Neutrophil (primary cell): ENCODE data around the gene APP.

Experiments
- H3K27ac ChIP-seq: fragments of 200-600 bp; sonication (generic); 2 replicates; pipeline ENCODE4 v1.5.1; 2016; ENCODE audit warnings: mild to moderate bottlenecking, moderate library complexity
- H3K27me3 ChIP-seq: fragments of 200-600 bp; sonication (generic); 2 replicates; pipeline ENCODE4 v1.6.0; 2016; ENCODE audit warnings: mild to moderate bottlenecking
- H3K36me3 ChIP-seq: fragments of 200-600 bp; sonication (generic); 2 replicates; pipeline ENCODE4 v1.5.1; 2017
- H3K4me1 ChIP-seq, 2 experiments: fragments of 200-600 bp in 1 of 2; sonication (generic) in 1 of 2; 1 replicate in 1 of 2; 2 replicates in 1 of 2; pipeline versions ENCODE4 v1.5.1 to v1.6.1; 2013 to 2016; ENCODE audit warnings: low read depth in 1 of 2, low read length in 1 of 2, mild to moderate bottlenecking in 1 of 2, moderate library complexity in 1 of 2; ENCODE audit not compliant: control insufficient read depth in 1 of 2, insufficient read depth in 1 of 2
- H3K4me3 ChIP-seq, 2 experiments: fragments of 200-600 bp in 1 of 2; sonication (generic) in 1 of 2; 1 replicate in 1 of 2; 2 replicates in 1 of 2; pipeline ENCODE4 v1.5.1; 2013 to 2016; ENCODE audit warnings: low read depth in 1 of 2, low read length in 1 of 2, mild to moderate bottlenecking in 1 of 2, moderate library complexity in 1 of 2
- H3K9me3 ChIP-seq: fragments of 200-600 bp; sonication (generic); 2 replicates; pipeline ENCODE4 v1.5.1; 2016
- CTCF ChIP-seq: fragments of 200-600 bp; sonication (generic); IDR thresholded peaks from 2 replicates; pipeline ENCODE4 v1.5.1; 2016; ENCODE audit warnings: antibody characterized with exemption

APP gene

GRCh38 chr21:25879203-25879602, 291.4 kb downstream of the APP start:
- Histone ChIP-seq H3K27me3 (no peaks in the 10 kb centered on the region), H3K9me3 (no peaks in the 10 kb centered on the region), H3K4me3 (no peak overlapping the region), H3K36me3 (peaks cover 24% of the 10 kb centered on the region), H3K27ac (no peak overlapping the region), H3K4me1 (no peaks in the 10 kb centered on the region)
- TF ChIP-seq CTCF, result no peak

- H3K4me1 ChIP-seq, result no peaks in the 10 kb centered on the region
- TF ChIP-seq CTCF, result no peak
- peaks cover 24% of the 10 kb centered on the region for H3K36me3 ChIP-seq
- H3K27me3 ChIP-seq, result no peaks in the 10 kb centered on the region
- no peak overlapping the region for H3K27ac ChIP-seq
- H3K9me3 ChIP-seq, result no peaks in the 10 kb centered on the region
- no peak overlapping the region for H3K4me3 ChIP-seq
These were observed 292.2 kb downstream of the APP start for GRCh38 chr21:25878344-25878743.

GRCh38 chr21:25872271-25872670, 298.3 kb downstream of the APP start:
- Histone ChIP-seq H3K9me3 (no peaks in the 10 kb centered on the region), H3K27me3 (no peaks in the 10 kb centered on the region), H3K4me3 (no peak overlapping the region), H3K36me3 (no peaks in the 10 kb centered on the region), H3K4me1 (no peaks in the 10 kb centered on the region), H3K27ac (no peak overlapping the region)
- TF ChIP-seq CTCF, result no peak

GRCh38 chr21:25871566-25871965, 299.0 kb downstream of the APP start:
- Histone ChIP-seq H3K4me3 (no peak overlapping the region), H3K27ac (no peak overlapping the region), H3K36me3 (no peaks in the 10 kb centered on the region), H3K27me3 (no peaks in the 10 kb centered on the region), H3K9me3 (no peaks in the 10 kb centered on the region), H3K4me1 (no peaks in the 10 kb centered on the region)
- no peak for TF ChIP-seq CTCF

- TF ChIP-seq CTCF, result no peak
- H3K36me3 ChIP-seq, result no peaks in the 10 kb centered on the region
These were observed 300.5 kb downstream of the APP start for GRCh38 chr21:25870084-25870483.

GRCh38 chr21:25867061-25867460, 303.5 kb downstream of the APP start:
- no peaks in the 10 kb centered on the region for H3K9me3 ChIP-seq
- no peak for TF ChIP-seq CTCF
- H3K4me1 ChIP-seq, result no peaks in the 10 kb centered on the region
- H3K4me3 ChIP-seq, result no peak overlapping the region
- no peaks in the 10 kb centered on the region for H3K36me3 ChIP-seq
- no peak overlapping the region for H3K27ac ChIP-seq
- no peaks in the 10 kb centered on the region for H3K27me3 ChIP-seq

More at GRCh38 chr21:25870084-25870483, 300.5 kb downstream of the APP start:
- no peak overlapping the region for H3K4me3 ChIP-seq
- H3K9me3 ChIP-seq, result no peaks in the 10 kb centered on the region
- H3K4me1 ChIP-seq, result no peaks in the 10 kb centered on the region
- no peak overlapping the region for H3K27ac ChIP-seq
- no peaks in the 10 kb centered on the region for H3K27me3 ChIP-seq
